HEK293 (cell line): ENCODE results near the gene C1QTNF9B.

ENCODE experiments used
- OSR2 ChIP-seq: fragments of 450-650 bp; formaldehyde crosslinking; IDR thresholded peaks from 2 replicates; pipeline ENCODE4 v1.5.1; 2016; ENCODE audit warnings: missing biosample characterization, missing genetic modification characterization
- ZNF274 ChIP-seq, 2 experiments: fragments of 200-500 bp in 1 of 2; fragments of 450-650 bp in 1 of 2; sonication (Bioruptor generic) in 1 of 2; formaldehyde crosslinking in 1 of 2; IDR thresholded peaks; 2 replicates each; pipeline versions ENCODE4 v1.5.1 to v1.6.1; 2014 to 2016; ENCODE audit warnings: borderline replicate concordance in 1 of 2, inconsistent platforms in 1 of 2, low read length in 1 of 2, missing biosample characterization in 1 of 2, missing genetic modification characterization in 1 of 2
- TF ChIP-seq, protein P1 (sequence below): fragments of 450-650 bp; formaldehyde crosslinking; IDR thresholded peaks from 2 replicates; pipeline ENCODE4 v1.5.1; 2016; ENCODE audit warnings: missing biosample characterization, missing genetic modification characterization

DNA sequence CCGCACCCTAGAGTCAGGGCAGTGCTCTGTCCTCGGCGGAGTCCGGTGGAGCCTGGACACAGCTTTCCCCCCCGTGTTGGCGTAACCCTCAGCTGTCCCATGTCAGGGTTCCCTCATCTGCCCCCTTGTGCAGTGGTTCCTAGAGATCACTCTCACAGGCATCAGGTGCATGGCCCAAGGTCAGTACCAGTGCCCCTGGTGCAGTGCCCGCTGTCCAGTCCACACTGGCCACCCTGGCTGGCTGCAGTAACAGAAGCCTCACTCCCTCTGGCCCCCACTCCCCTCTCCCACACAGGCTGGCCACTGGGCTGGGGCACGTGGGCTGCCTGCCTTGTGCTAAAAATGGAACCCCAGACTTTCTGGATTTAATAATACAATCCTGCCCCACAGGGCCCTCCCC lies 49.6 kb upstream of the C1QTNF9B start:
- TF ChIP-seq, protein P1, sequence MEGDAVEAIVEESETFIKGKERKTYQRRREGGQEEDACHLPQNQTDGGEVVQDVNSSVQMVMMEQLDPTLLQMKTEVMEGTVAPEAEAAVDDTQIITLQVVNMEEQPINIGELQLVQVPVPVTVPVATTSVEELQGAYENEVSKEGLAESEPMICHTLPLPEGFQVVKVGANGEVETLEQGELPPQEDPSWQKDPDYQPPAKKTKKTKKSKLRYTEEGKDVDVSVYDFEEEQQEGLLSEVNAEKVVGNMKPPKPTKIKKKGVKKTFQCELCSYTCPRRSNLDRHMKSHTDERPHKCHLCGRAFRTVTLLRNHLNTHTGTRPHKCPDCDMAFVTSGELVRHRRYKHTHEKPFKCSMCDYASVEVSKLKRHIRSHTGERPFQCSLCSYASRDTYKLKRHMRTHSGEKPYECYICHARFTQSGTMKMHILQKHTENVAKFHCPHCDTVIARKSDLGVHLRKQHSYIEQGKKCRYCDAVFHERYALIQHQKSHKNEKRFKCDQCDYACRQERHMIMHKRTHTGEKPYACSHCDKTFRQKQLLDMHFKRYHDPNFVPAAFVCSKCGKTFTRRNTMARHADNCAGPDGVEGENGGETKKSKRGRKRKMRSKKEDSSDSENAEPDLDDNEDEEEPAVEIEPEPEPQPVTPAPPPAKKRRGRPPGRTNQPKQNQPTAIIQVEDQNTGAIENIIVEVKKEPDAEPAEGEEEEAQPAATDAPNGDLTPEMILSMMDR (tag by site-specific recombination) = no peak
- TF ChIP-seq ZNF274 (IDR thresholded peaks at IDR 0.05; ENCODE audit: low read length) = no peak
- TF ChIP-seq ZNF274 (tag by site-specific recombination; IDR thresholded peaks at IDR 0.05; ENCODE audit: borderline replicate concordance) = no peak
- no peak for TF ChIP-seq OSR2 (tag by site-specific recombination)
